ENCODE results near the gene ARPC3. TPM values are rescaled to one million over a fixed set of nuclear protein-coding genes. Genes with fewer than 3 reads are reported as not detected.

Gene ARPC3
- total and polyA plus RNA-seq, 9 of the 15 experiments (the other 6 are each of a cell fraction or from before 2014, with no cell fraction given) = 74.2 to 575 (median 345) TPM

DNA sequence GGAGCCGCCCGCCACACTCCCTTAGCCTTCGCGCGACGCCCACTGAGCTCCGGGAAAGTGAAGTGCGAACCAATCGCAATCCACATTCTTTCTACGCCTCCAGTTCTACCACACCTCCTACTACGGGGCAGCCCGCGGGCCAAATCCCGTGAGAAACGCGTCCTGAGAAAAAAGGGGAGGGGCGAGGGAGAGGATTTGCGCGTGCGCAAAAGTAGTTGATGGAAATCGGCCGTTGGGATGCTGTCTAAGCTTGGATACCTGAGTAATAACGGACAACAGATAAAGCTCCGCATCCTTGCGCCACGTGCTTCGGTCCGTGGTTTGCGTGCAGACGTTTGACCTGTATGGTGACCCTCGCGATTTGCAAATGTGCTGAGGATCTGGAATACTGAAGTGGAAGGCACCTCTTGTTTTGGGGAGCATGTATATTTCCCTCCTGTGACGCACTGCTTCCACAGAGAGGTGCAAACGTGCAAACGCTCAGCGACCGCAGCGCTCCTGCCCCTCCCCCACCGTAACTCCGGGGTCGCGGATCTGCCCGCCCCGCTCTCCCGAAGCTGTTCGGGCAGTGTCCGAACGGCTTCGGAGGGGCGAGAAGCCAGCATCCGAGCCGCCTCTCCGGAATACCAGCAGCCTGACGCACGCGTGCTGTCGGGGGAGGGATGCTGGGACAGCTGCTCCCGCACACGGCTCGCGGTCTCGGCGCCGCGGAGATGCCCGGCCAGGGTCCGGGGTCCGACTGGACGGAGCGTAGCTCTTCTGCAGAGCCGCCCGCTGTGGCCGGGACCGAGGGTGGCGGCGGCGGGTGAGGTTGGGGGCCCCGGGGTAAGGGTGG lies 18.3 kb upstream of the ARPC3 start, which contains the start of the genes FAM216A and GPN3 (continued):
- TF ChIP-seq SIN3A (IDR thresholded peaks at IDR 0.05; ENCODE audit: borderline replicate concordance in 2 of 2, control insufficient read depth in 1 of 2, low read depth in 2 of 2, low read length in 2 of 2) = peak; percentile 34 to 50; a peak in 2 of 4 replicates
- TF ChIP-seq CBX1 (IDR thresholded peaks at IDR 0.05; ENCODE audit: low read depth) = no peak; the same call in 1 of the 2 replicates
- TF ChIP-seq RBM17 (IDR thresholded peaks at IDR 0.05; ENCODE audit: borderline replicate concordance, low read depth, low read length) = no peak
- no peak for TF ChIP-seq MTA2 (IDR thresholded peaks at IDR 0.05; ENCODE audit: low read depth)
- no peak for TF ChIP-seq MEF2A (IDR thresholded peaks at IDR 0.05; ENCODE audit: control insufficient read depth, low read depth, low read length)
- TF ChIP-seq ZBED1 (IDR thresholded peaks at IDR 0.05) = no peak; the same call in 1 of the 2 replicates
- no peak for TF ChIP-seq HOXB6 (CRISPR knock-in tag; IDR thresholded peaks at IDR 0.05; ENCODE audit: borderline replicate concordance)
- peak; percentile 60; the same call in 1 of the 2 replicates for TF ChIP-seq JUN (IDR thresholded peaks at IDR 0.05; ENCODE audit: borderline replicate concordance, low read depth, low read length)
- no peak for TF ChIP-seq JUN (CRISPR knock-in tag; IDR thresholded peaks at IDR 0.05; ENCODE audit: borderline replicate concordance)
- TF ChIP-seq HCFC1 (IDR thresholded peaks at IDR 0.05; ENCODE audit: low read depth, low read length) = peak; percentile 72
- no peak for TF ChIP-seq SRSF7 (optimal IDR thresholded peaks at IDR 0.05; ENCODE audit: low read depth, low read length)
- no peak for TF ChIP-seq ZC3H4 (CRISPR knock-in tag; IDR thresholded peaks at IDR 0.05; ENCODE audit: borderline replicate concordance)
- TF ChIP-seq ZNF583 (CRISPR knock-in tag; IDR thresholded peaks at IDR 0.05) = no peak
- no peak for TF ChIP-seq SRSF1 (IDR thresholded peaks at IDR 0.05; ENCODE audit: low read depth, low read length)
- TF ChIP-seq TEAD4 (IDR thresholded peaks at IDR 0.05; ENCODE audit: low read length) = peak; percentile 52
- TF ChIP-seq TEAD4 (CRISPR knock-in tag; IDR thresholded peaks at IDR 0.05; ENCODE audit: borderline replicate concordance) = no peak
- TF ChIP-seq CBX5 (IDR thresholded peaks at IDR 0.05; ENCODE audit: borderline replicate concordance, low read depth) = no peak
- TF ChIP-seq EHMT2 (IDR thresholded peaks at IDR 0.05) = no peak
- TF ChIP-seq ZNF76 (CRISPR knock-in tag; IDR thresholded peaks at IDR 0.05; ENCODE audit: borderline replicate concordance) = no peak
- TF ChIP-seq ETV1 (tag; conservative IDR thresholded peaks at IDR 0.05; ENCODE audit: low read depth) = no peak
- TF ChIP-seq NBN (IDR thresholded peaks at IDR 0.05; ENCODE audit: low read depth) = peak; percentile 52
- peak; percentile 98 for TF ChIP-seq POU5F1 (IDR thresholded peaks at IDR 0.05; ENCODE audit: borderline replicate concordance, low read depth, low read length, partially characterized antibody)
- no peak for TF ChIP-seq ZBTB17 (CRISPR knock-in tag; IDR thresholded peaks at IDR 0.05)
- peak in 2 of 3 experiments; percentile 60 to 87 for TF ChIP-seq YY1 (IDR thresholded peaks at IDR 0.05; ENCODE audit: borderline replicate concordance in 1 of 3, control insufficient read depth in 1 of 3, extremely low read depth in 1 of 3, insufficient read depth in 3 of 3, insufficient read length in 1 of 3, insufficient replicate concordance in 2 of 3, low read depth in 1 of 3, low read length in 2 of 3)
- peak; percentile 81 for TF ChIP-seq CREM (IDR thresholded peaks at IDR 0.05; ENCODE audit: low read depth)
- TF ChIP-seq RBM22 (IDR thresholded peaks at IDR 0.05; ENCODE audit: low read depth, low read length, poor library complexity, severe bottlenecking) = no peak
- peak; percentile 94 for TF ChIP-seq POLR2G (IDR thresholded peaks at IDR 0.05; ENCODE audit: low read depth, low read length)
- no peak for TF ChIP-seq STAT5A (IDR thresholded peaks at IDR 0.05; ENCODE audit: borderline replicate concordance, low read length)
- TF ChIP-seq NCOA1 (IDR thresholded peaks at IDR 0.05; ENCODE audit: low read depth) = no peak
- TF ChIP-seq ZNF830 (CRISPR knock-in tag; IDR thresholded peaks at IDR 0.05) = no peak
- TF ChIP-seq ZNF24 (IDR thresholded peaks at IDR 0.05) = no peak
- TF ChIP-seq NRF1 (conservative IDR thresholded peaks at IDR 0.05 in 1 of 2, IDR thresholded peaks at IDR 0.05 in 1 of 2) = peak; percentile 87 to 89
- no peak for TF ChIP-seq MAFK (IDR thresholded peaks at IDR 0.05; ENCODE audit: low read length)
